ENCODE results near the gene TIMM44.

TIMM44 gene

GRCh38 chr19:7987114-7987768 lies 43.8 kb upstream of the TIMM44 start:
- peaks cover 72 to 98% of the 10 kb centered on the region in 2 donors for H3K36me3 ChIP-seq (replicated peaks in 1 of 2; ENCODE audit: control insufficient read depth in 2 of 2, insufficient read depth in 2 of 2, low read length in 2 of 2)
- no peak for DNase-seq (ENCODE audit: low spot score)
- no CpG with 5 or more reads among the region's 17 CpGs for WGBS, 2 donors (ENCODE audit: extremely low coverage in 2 of 2, insufficient read length in 2 of 2, insufficient replicate concordance in 1 of 2)

GRCh38 chr19:7986321-7987113 lies 43.1 kb upstream of the TIMM44 start:
- H4K91ac ChIP-seq (ENCODE audit: low read depth, low read length, poor library complexity) = no peak overlapping the region
- no peak overlapping the region for H2BK120ac ChIP-seq (ENCODE audit: low read depth, low read length)
- H2BK5ac ChIP-seq (ENCODE audit: low read length) = no peak overlapping the region
- no peak overlapping the region for H3K23ac ChIP-seq (ENCODE audit: low read depth, low read length, poor library complexity)
- H3K36me3 ChIP-seq (replicated peaks in 1 of 2; ENCODE audit: control insufficient read depth in 2 of 2, insufficient read depth in 2 of 2, low read length in 2 of 2) = peaks cover 75 to 99% of the 10 kb centered on the region in 2 donors
- no peak overlapping the region for H3K4me2 ChIP-seq (ENCODE audit: insufficient read depth, low read length, poor library complexity, severe bottlenecking)
- H2AFZ ChIP-seq (ENCODE audit: low read length) = no peak overlapping the region
- H3K18ac ChIP-seq (ENCODE audit: low read length) = no peak overlapping the region
- H2BK12ac ChIP-seq (ENCODE audit: low read length) = no peak overlapping the region
- no peaks in the 10 kb centered on the region for H3K9me3 ChIP-seq (replicated peaks in 1 of 2; ENCODE audit: control insufficient read depth in 2 of 2, insufficient read depth in 1 of 2, low read depth in 1 of 2, low read length in 2 of 2)
- H3K9ac ChIP-seq (ENCODE audit: low read depth, low read length, poor library complexity) = no peak overlapping the region
- H3K4me3 ChIP-seq (ENCODE audit: low read length in 2 of 2) = no peak overlapping the region
- H3K27me3 ChIP-seq (ENCODE audit: control insufficient read depth in 3 of 3, insufficient read depth in 3 of 3, low read depth in 1 of 3, low read length in 3 of 3) = no peaks in the 10 kb centered on the region
- peaks cover 53% of the 10 kb centered on the region for H3K79me1 ChIP-seq (ENCODE audit: low read depth, low read length)
- no peak overlapping the region for H3K4ac ChIP-seq (ENCODE audit: low read length)
- no peak overlapping the region for H2AK5ac ChIP-seq (ENCODE audit: low read depth, low read length)
- H3K27ac ChIP-seq (replicated peaks; ENCODE audit: low read length) = no peak overlapping the region
- no CpG with 5 or more reads among the region's 23 CpGs for WGBS, 2 donors (ENCODE audit: extremely low coverage in 2 of 2, insufficient read length in 2 of 2, insufficient replicate concordance in 1 of 2)
- H2BK15ac ChIP-seq (ENCODE audit: low read length) = no peak overlapping the region
- H4K8ac ChIP-seq (ENCODE audit: low read depth, low read length) = no peak overlapping the region
- no peaks in the 10 kb centered on the region for H3K4me1 ChIP-seq (ENCODE audit: control insufficient read depth in 2 of 2, insufficient read depth in 1 of 2, low read depth in 1 of 2, low read length in 2 of 2)
- H3K14ac ChIP-seq (ENCODE audit: low read length) = no peak overlapping the region
- no peak for DNase-seq (ENCODE audit: low spot score)

More at GRCh38 chr19:7987114-7987768, 43.8 kb upstream of the TIMM44 start:
- Histone ChIP-seq H2AK5ac (ENCODE audit: low read depth, low read length) (no peak overlapping the region), H3K23ac (ENCODE audit: low read depth, low read length, poor library complexity) (no peak overlapping the region), H3K4me2 (ENCODE audit: insufficient read depth, low read length, poor library complexity, severe bottlenecking) (no peak overlapping the region), H3K4me1 (ENCODE audit: control insufficient read depth in 2 of 2, insufficient read depth in 1 of 2, low read depth in 1 of 2, low read length in 2 of 2) (no peaks in the 10 kb centered on the region), H3K79me1 (ENCODE audit: low read depth, low read length) (peaks cover 50% of the 10 kb centered on the region), H3K18ac (ENCODE audit: low read length) (no peak overlapping the region), H2BK15ac (ENCODE audit: low read length) (no peak overlapping the region), H3K27ac (replicated peaks; ENCODE audit: low read length) (no peak overlapping the region), H2BK5ac (ENCODE audit: low read length) (no peak overlapping the region), H4K8ac (ENCODE audit: low read depth, low read length) (no peak overlapping the region), H3K4ac (ENCODE audit: low read length) (no peak overlapping the region), H2BK120ac (ENCODE audit: low read depth, low read length) (no peak overlapping the region), H2AFZ (ENCODE audit: low read length) (no peak overlapping the region), H4K91ac (ENCODE audit: low read depth, low read length, poor library complexity) (no peak overlapping the region), H3K4me3 (ENCODE audit: low read length in 2 of 2) (no peak overlapping the region), H3K27me3 (ENCODE audit: control insufficient read depth in 3 of 3, insufficient read depth in 3 of 3, low read depth in 1 of 3, low read length in 3 of 3) (no peaks in the 10 kb centered on the region), H3K14ac (ENCODE audit: low read length) (no peak overlapping the region), H2BK12ac (ENCODE audit: low read length) (no peak overlapping the region), H3K9me3 (replicated peaks in 1 of 2; ENCODE audit: control insufficient read depth in 2 of 2, insufficient read depth in 1 of 2, low read depth in 1 of 2, low read length in 2 of 2) (no peaks in the 10 kb centered on the region), H3K9ac (ENCODE audit: low read depth, low read length, poor library complexity) (no peak overlapping the region)

- Histone ChIP-seq H3K23ac (ENCODE audit: low read depth, low read length, poor library complexity) (no peak overlapping the region), H4K91ac (ENCODE audit: low read depth, low read length, poor library complexity) (no peak overlapping the region), H2AK5ac (ENCODE audit: low read depth, low read length) (no peak overlapping the region), H3K4ac (ENCODE audit: low read length) (no peak overlapping the region), H3K4me1 (ENCODE audit: control insufficient read depth in 2 of 2, insufficient read depth in 1 of 2, low read depth in 1 of 2, low read length in 2 of 2) (no peaks in the 10 kb centered on the region), H3K14ac (ENCODE audit: low read length) (no peak overlapping the region), H3K27me3 (ENCODE audit: control insufficient read depth in 3 of 3, insufficient read depth in 3 of 3, low read depth in 1 of 3, low read length in 3 of 3) (no peaks in the 10 kb centered on the region), H3K79me1 (ENCODE audit: low read depth, low read length) (peaks cover 54% of the 10 kb centered on the region), H2BK5ac (ENCODE audit: low read length) (no peak overlapping the region), H2BK12ac (ENCODE audit: low read length) (no peak overlapping the region), H3K4me2 (ENCODE audit: insufficient read depth, low read length, poor library complexity, severe bottlenecking) (no peak overlapping the region), H3K4me3 (ENCODE audit: low read length in 2 of 2) (no peak overlapping the region), H3K9ac (ENCODE audit: low read depth, low read length, poor library complexity) (peak overlapping the region; percentile 45), H3K36me3 (replicated peaks in 1 of 2; ENCODE audit: control insufficient read depth in 2 of 2, insufficient read depth in 2 of 2, low read length in 2 of 2) (peaks cover 71 to 99% of the 10 kb centered on the region in 2 donors), H2BK15ac (ENCODE audit: low read length) (no peak overlapping the region), H3K9me3 (replicated peaks in 1 of 2; ENCODE audit: control insufficient read depth in 2 of 2, insufficient read depth in 1 of 2, low read depth in 1 of 2, low read length in 2 of 2) (no peaks in the 10 kb centered on the region), H2BK120ac (ENCODE audit: low read depth, low read length) (no peak overlapping the region), H3K27ac (replicated peaks; ENCODE audit: low read length) (no peak overlapping the region), H4K8ac (ENCODE audit: low read depth, low read length) (no peak overlapping the region), H3K18ac (ENCODE audit: low read length) (no peak overlapping the region), H2AFZ (ENCODE audit: low read length) (no peak overlapping the region)
- DNase-seq (ENCODE audit: low spot score) = no peak
- no CpG with 5 or more reads among the region's 7 CpGs for WGBS, 2 donors (ENCODE audit: extremely low coverage in 2 of 2, insufficient read length in 2 of 2, insufficient replicate concordance in 1 of 2)
Measured at GRCh38 chr19:7985481-7985911, 42.0 kb upstream of the TIMM44 start.

All from neuronal stem cell (in vitro differentiated cells).